ENCODE results near the gene SLCO2A1. TPM values are rescaled to one million over a fixed set of nuclear protein-coding genes. Genes with fewer than 3 reads are reported as not detected.

The SLCO2A1 gene
- total and polyA plus RNA-seq, 2 experiments from 2014 or later = 0.31 to 1.0 TPM

DNA sequence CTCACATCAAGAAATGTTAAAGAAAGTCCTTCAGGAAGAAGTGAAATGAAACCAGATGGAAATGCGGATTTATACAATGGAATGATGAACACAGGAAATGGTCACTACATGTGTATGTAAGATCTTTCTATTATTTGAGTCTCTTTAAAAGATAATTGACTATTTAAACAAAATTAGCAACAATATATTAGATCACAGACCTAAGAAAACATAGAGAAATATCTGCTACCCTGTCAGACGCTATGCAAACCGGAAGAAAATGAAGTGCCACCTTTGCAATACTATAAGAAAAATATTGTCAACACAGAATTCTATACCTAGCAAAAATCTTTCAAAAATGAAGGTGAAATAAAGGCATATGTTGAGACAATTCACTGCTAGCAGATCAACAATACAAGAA, 151.2 kb downstream of the SLCO2A1 start:
- H3K9me2 ChIP-seq (ENCODE audit: insufficient read depth) = no peaks in the 10 kb centered on the region
- H3K4me1 Mint-ChIP-seq = 0 out of 3 replicates have a peak, but pooled peaks cover under 1% of the 10 kb centered on the region
- H3K36me3 Mint-ChIP-seq (ENCODE audit: low read depth) = peaks cover 5% of the 10 kb centered on the region; the same call in 1 of the 3 replicates
- H3K79me2 ChIP-seq (replicated peaks; ENCODE audit: insufficient read depth) = no peaks in the 10 kb centered on the region
- no peaks in the 10 kb centered on the region for H4K20me1 ChIP-seq (replicated peaks; ENCODE audit: insufficient read depth)
- ATAC-seq (no peak), DNase-seq (ENCODE audit: low spot score) (no peak)
- no peaks in the 10 kb centered on the region for H3K4me1 ChIP-seq (ENCODE audit: insufficient read depth)
- no peak overlapping the region for H3K27ac Mint-ChIP-seq
- no peaks in the 10 kb centered on the region for H3K27me3 ChIP-seq (ENCODE audit: insufficient read depth)
- H3K27me3 Mint-ChIP-seq (ENCODE audit: insufficient read depth, low read depth, poor library complexity) = no peaks in the 10 kb centered on the region
- peaks cover 2% of the 10 kb centered on the region; the same call in 1 of the 3 replicates for H3K9me3 Mint-ChIP-seq
- no peak overlapping the region for H3K4me3 Mint-ChIP-seq
- H2AFZ ChIP-seq = no peak overlapping the region
- TF ChIP-seq, protein P1, sequence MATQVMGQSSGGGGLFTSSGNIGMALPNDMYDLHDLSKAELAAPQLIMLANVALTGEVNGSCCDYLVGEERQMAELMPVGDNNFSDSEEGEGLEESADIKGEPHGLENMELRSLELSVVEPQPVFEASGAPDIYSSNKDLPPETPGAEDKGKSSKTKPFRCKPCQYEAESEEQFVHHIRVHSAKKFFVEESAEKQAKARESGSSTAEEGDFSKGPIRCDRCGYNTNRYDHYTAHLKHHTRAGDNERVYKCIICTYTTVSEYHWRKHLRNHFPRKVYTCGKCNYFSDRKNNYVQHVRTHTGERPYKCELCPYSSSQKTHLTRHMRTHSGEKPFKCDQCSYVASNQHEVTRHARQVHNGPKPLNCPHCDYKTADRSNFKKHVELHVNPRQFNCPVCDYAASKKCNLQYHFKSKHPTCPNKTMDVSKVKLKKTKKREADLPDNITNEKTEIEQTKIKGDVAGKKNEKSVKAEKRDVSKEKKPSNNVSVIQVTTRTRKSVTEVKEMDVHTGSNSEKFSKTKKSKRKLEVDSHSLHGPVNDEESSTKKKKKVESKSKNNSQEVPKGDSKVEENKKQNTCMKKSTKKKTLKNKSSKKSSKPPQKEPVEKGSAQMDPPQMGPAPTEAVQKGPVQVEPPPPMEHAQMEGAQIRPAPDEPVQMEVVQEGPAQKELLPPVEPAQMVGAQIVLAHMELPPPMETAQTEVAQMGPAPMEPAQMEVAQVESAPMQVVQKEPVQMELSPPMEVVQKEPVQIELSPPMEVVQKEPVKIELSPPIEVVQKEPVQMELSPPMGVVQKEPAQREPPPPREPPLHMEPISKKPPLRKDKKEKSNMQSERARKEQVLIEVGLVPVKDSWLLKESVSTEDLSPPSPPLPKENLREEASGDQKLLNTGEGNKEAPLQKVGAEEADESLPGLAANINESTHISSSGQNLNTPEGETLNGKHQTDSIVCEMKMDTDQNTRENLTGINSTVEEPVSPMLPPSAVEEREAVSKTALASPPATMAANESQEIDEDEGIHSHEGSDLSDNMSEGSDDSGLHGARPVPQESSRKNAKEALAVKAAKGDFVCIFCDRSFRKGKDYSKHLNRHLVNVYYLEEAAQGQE (IDR thresholded peaks at IDR 0.05; ENCODE audit: unreplicated experiment) = no peak
- no peak for TF ChIP-seq NANOG (IDR thresholded peaks at IDR 0.05; ENCODE audit: borderline replicate concordance)
- no peak for TF ChIP-seq POLR2AphosphoS5 (IDR thresholded peaks at IDR 0.05; ENCODE audit: low read depth)
- TF ChIP-seq, protein P2, sequence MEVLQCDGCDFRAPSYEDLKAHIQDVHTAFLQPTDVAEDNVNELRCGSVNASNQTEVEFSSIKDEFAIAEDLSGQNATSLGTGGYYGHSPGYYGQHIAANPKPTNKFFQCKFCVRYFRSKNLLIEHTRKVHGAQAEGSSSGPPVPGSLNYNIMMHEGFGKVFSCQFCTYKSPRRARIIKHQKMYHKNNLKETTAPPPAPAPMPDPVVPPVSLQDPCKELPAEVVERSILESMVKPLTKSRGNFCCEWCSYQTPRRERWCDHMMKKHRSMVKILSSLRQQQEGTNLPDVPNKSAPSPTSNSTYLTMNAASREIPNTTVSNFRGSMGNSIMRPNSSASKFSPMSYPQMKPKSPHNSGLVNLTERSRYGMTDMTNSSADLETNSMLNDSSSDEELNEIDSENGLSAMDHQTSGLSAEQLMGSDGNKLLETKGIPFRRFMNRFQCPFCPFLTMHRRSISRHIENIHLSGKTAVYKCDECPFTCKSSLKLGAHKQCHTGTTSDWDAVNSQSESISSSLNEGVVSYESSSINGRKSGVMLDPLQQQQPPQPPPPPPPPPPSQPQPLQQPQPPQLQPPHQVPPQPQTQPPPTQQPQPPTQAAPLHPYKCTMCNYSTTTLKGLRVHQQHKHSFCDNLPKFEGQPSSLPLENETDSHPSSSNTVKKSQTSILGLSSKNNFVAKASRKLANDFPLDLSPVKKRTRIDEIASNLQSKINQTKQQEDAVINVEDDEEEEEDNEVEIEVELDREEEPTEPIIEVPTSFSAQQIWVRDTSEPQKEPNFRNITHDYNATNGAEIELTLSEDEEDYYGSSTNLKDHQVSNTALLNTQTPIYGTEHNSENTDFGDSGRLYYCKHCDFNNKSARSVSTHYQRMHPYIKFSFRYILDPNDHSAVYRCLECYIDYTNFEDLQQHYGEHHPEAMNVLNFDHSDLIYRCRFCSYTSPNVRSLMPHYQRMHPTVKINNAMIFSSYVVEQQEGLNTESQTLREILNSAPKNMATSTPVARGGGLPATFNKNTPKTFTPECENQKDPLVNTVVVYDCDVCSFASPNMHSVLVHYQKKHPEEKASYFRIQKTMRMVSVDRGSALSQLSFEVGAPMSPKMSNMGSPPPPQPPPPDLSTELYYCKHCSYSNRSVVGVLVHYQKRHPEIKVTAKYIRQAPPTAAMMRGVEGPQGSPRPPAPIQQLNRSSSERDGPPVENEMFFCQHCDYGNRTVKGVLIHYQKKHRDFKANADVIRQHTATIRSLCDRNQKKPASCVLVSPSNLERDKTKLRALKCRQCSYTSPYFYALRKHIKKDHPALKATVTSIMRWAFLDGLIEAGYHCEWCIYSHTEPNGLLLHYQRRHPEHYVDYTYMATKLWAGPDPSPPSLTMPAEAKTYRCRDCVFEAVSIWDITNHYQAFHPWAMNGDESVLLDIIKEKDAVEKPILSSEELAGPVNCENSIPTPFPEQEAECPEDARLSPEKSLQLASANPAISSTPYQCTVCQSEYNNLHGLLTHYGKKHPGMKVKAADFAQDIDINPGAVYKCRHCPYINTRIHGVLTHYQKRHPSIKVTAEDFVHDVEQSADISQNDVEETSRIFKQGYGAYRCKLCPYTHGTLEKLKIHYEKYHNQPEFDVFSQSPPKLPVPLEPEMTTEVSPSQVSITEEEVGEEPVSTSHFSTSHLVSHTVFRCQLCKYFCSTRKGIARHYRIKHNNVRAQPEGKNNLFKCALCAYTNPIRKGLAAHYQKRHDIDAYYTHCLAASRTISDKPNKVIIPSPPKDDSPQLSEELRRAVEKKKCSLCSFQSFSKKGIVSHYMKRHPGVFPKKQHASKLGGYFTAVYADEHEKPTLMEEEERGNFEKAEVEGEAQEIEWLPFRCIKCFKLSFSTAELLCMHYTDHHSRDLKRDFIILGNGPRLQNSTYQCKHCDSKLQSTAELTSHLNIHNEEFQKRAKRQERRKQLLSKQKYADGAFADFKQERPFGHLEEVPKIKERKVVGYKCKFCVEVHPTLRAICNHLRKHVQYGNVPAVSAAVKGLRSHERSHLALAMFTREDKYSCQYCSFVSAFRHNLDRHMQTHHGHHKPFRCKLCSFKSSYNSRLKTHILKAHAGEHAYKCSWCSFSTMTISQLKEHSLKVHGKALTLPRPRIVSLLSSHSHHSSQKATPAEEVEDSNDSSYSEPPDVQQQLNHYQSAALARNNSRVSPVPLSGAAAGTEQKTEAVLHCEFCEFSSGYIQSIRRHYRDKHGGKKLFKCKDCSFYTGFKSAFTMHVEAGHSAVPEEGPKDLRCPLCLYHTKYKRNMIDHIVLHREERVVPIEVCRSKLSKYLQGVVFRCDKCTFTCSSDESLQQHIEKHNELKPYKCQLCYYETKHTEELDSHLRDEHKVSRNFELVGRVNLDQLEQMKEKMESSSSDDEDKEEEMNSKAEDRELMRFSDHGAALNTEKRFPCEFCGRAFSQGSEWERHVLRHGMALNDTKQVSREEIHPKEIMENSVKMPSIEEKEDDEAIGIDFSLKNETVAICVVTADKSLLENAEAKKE (CRISPR knock-in tag; IDR thresholded peaks at IDR 0.05) = no peak
- no peak for TF ChIP-seq EZH2 (IDR thresholded peaks at IDR 0.05; ENCODE audit: low read depth, unreplicated experiment)
- no peak for TF ChIP-seq STAT1 (IDR thresholded peaks at IDR 0.05; ENCODE audit: unreplicated experiment)
- no peak for TF ChIP-seq EZH2phosphoT487 (IDR thresholded peaks at IDR 0.05; ENCODE audit: unreplicated experiment)
- TF ChIP-seq, protein P3, sequence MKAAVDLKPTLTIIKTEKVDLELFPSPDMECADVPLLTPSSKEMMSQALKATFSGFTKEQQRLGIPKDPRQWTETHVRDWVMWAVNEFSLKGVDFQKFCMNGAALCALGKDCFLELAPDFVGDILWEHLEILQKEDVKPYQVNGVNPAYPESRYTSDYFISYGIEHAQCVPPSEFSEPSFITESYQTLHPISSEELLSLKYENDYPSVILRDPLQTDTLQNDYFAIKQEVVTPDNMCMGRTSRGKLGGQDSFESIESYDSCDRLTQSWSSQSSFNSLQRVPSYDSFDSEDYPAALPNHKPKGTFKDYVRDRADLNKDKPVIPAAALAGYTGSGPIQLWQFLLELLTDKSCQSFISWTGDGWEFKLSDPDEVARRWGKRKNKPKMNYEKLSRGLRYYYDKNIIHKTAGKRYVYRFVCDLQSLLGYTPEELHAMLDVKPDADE (IDR thresholded peaks at IDR 0.05) = no peak
- TF ChIP-seq JUNB (IDR thresholded peaks at IDR 0.05; ENCODE audit: unreplicated experiment) = no peak
- TF ChIP-seq, protein P4, sequence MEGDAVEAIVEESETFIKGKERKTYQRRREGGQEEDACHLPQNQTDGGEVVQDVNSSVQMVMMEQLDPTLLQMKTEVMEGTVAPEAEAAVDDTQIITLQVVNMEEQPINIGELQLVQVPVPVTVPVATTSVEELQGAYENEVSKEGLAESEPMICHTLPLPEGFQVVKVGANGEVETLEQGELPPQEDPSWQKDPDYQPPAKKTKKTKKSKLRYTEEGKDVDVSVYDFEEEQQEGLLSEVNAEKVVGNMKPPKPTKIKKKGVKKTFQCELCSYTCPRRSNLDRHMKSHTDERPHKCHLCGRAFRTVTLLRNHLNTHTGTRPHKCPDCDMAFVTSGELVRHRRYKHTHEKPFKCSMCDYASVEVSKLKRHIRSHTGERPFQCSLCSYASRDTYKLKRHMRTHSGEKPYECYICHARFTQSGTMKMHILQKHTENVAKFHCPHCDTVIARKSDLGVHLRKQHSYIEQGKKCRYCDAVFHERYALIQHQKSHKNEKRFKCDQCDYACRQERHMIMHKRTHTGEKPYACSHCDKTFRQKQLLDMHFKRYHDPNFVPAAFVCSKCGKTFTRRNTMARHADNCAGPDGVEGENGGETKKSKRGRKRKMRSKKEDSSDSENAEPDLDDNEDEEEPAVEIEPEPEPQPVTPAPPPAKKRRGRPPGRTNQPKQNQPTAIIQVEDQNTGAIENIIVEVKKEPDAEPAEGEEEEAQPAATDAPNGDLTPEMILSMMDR (conservative IDR thresholded peaks at IDR 0.05; ENCODE audit: low read depth in 2 of 2) = no peak
- H3K36me3 ChIP-seq (ENCODE audit: insufficient read depth) = no peaks in the 10 kb centered on the region
- H3K4me3 ChIP-seq = no peak overlapping the region
- H3K4me2 ChIP-seq = no peak overlapping the region
- no peaks in the 10 kb centered on the region for H3F3A ChIP-seq (replicated peaks; ENCODE audit: low read depth)
- no peak overlapping the region for H3K27ac ChIP-seq (ENCODE audit: low read depth)

All from GM23338 (cell line).